ENCODE measurements around the gene ZBTB34. TPM values are rescaled to one million over a fixed set of nuclear protein-coding genes. Genes with fewer than 3 reads are reported as not detected.

ZBTB34 gene
- total and polyA plus RNA-seq, 9 of the 15 experiments (the other 6 are each of a cell fraction or from before 2014, with no cell fraction given) = 2.7 to 15.6 (median 9.8) TPM

- TF ChIP-seq ZNF318 (IDR thresholded peaks at IDR 0.05; ENCODE audit: borderline replicate concordance in 1 of 2, low read depth in 1 of 2) (no peak), ZEB2 (IDR thresholded peaks at IDR 0.05) (no peak), MTA3 (IDR thresholded peaks at IDR 0.05; ENCODE audit: borderline replicate concordance) (no peak), FUS (optimal IDR thresholded peaks at IDR 0.05; ENCODE audit: low read depth, low read length) (no peak), MTF1 (CRISPR knock-in tag; IDR thresholded peaks at IDR 0.05; ENCODE audit: borderline replicate concordance) (no peak), ZZZ3 (IDR thresholded peaks at IDR 0.05) (no peak), BACH1 (tag; IDR thresholded peaks at IDR 0.05) (no peak)
- TF ChIP-seq, protein P1, sequence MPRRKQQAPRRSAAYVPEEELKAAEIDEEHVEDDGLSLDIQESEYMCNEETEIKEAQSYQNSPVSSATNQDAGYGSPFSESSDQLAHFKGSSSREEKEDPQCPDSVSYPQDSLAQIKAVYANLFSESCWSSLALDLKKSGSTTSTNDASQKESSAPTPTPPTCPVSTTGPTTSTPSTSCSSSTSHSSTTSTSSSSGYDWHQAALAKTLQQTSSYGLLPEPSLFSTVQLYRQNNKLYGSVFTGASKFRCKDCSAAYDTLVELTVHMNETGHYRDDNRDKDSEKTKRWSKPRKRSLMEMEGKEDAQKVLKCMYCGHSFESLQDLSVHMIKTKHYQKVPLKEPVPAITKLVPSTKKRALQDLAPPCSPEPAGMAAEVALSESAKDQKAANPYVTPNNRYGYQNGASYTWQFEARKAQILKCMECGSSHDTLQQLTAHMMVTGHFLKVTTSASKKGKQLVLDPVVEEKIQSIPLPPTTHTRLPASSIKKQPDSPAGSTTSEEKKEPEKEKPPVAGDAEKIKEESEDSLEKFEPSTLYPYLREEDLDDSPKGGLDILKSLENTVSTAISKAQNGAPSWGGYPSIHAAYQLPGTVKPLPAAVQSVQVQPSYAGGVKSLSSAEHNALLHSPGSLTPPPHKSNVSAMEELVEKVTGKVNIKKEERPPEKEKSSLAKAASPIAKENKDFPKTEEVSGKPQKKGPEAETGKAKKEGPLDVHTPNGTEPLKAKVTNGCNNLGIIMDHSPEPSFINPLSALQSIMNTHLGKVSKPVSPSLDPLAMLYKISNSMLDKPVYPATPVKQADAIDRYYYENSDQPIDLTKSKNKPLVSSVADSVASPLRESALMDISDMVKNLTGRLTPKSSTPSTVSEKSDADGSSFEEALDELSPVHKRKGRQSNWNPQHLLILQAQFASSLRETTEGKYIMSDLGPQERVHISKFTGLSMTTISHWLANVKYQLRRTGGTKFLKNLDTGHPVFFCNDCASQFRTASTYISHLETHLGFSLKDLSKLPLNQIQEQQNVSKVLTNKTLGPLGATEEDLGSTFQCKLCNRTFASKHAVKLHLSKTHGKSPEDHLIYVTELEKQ (CRISPR knock-in tag; IDR thresholded peaks at IDR 0.05) = no peak
Measured at GRCh38 chr9:126902210-126902609, 41.8 kb downstream of the ZBTB34 start (continued).

Data from K562 (cell line).